IMR-90 (cell line): ENCODE data around the gene RPL31. TPM values are rescaled to one million over a fixed set of nuclear protein-coding genes. Genes with fewer than 3 reads are reported as not detected.

Experiments used
- ATAC-seq: fragments of 200-7000 bp; cut with Tn5 transposase; 2 replicates; pipeline ENCODE4 v1.9.1; 2020; ENCODE audit warnings: low read depth, mild to moderate bottlenecking, moderate library complexity
- BruUV-seq: library from RNA; stranded (reverse); fragments of 400-500 nt; replicated peaks from 2 replicates; lab custom pipeline; 2021; lab: Mats Ljungman, UMichigan
- CTCF ChIA-PET: fragments of 300-600 bp; formaldehyde crosslinking; extraction: SDS; loops from one replicate; lab custom pipeline; 2021; ENCODE audit warnings: antibody characterized with exemption; lab: Yijun Ruan, JAX
- POLR2A ChIA-PET: fragments of 300-600 bp; sonication (Branson Sonifier 250); formaldehyde crosslinking; loops from one replicate; lab custom pipeline; 2022; ENCODE audit warnings: antibody characterized with exemption; ENCODE audit not compliant: unreplicated experiment; lab: Charles Lee
- DNase-seq: peaks from one replicate; pipeline ENCODE4 v3.0.0; 2013
- H2AFZ ChIP-seq: replicated peaks from 2 replicates; pipeline ENCODE3; 2013; ENCODE audit warnings: low read length, mild to moderate bottlenecking; ENCODE audit not compliant: poor library complexity
- H2AK5ac ChIP-seq: 2 replicates; pipeline ENCODE4 v1.6.1; 2013; ENCODE audit warnings: low read depth, low read length, inconsistent platforms
- H2AK9ac ChIP-seq: replicated peaks from 2 replicates; pipeline ENCODE3; 2013; ENCODE audit warnings: mild to moderate bottlenecking, low read depth, low read length, moderate library complexity; ENCODE audit not compliant: poor library complexity
- H2BK120ac ChIP-seq: 2 replicates; pipeline ENCODE4 v1.6.1; 2013; ENCODE audit warnings: low read depth, low read length, inconsistent platforms
- H2BK15ac ChIP-seq: 3 replicates; pipeline ENCODE4 v1.6.1; 2013; ENCODE audit warnings: low read depth, low read length, inconsistent platforms
- H2BK20ac ChIP-seq: 2 replicates; pipeline ENCODE4 v1.6.1; 2013; ENCODE audit warnings: low read depth, mild to moderate bottlenecking, inconsistent platforms, low read length, moderate library complexity
- H2BK5ac ChIP-seq: 2 replicates; pipeline ENCODE4 v1.6.1; 2013; ENCODE audit warnings: mild to moderate bottlenecking, low read depth, low read length, inconsistent platforms; ENCODE audit not compliant: poor library complexity, severe bottlenecking
- H3K14ac ChIP-seq: replicated peaks from 2 replicates; pipeline ENCODE4 v1.6.1; 2013; ENCODE audit warnings: low read depth, low read length, inconsistent platforms
- H3K18ac ChIP-seq: 2 replicates; pipeline ENCODE4 v1.6.1; 2013; ENCODE audit warnings: low read depth, low read length, control low read depth
- H3K23ac ChIP-seq: 2 replicates; pipeline ENCODE4 v1.6.1; 2013; ENCODE audit warnings: low read depth, low read length, inconsistent platforms
- H3K27ac ChIP-seq: 2 replicates; pipeline ENCODE4 v1.5.1; 2013; ENCODE audit warnings: mild to moderate bottlenecking, control low read depth, low read length; ENCODE audit not compliant: insufficient read depth
- H3K27me3 ChIP-seq: 2 replicates; pipeline ENCODE4 v1.6.1; 2013; ENCODE audit warnings: low read length; ENCODE audit not compliant: control insufficient read depth, insufficient read depth
- H3K36me3 ChIP-seq: 2 replicates; pipeline ENCODE4 v1.6.1; 2013; ENCODE audit warnings: low read length, mixed read lengths; ENCODE audit not compliant: control insufficient read depth, insufficient read depth
- H3K4ac ChIP-seq: 2 replicates; pipeline ENCODE4 v1.6.1; 2013; ENCODE audit warnings: low read depth, low read length, inconsistent platforms
- H3K4me1 ChIP-seq: 2 replicates; pipeline ENCODE4 v1.6.1; 2013; ENCODE audit warnings: low read length, mixed read lengths; ENCODE audit not compliant: control insufficient read depth, insufficient read depth
- H3K4me2 ChIP-seq: 2 replicates; pipeline ENCODE4 v1.6.1; 2013; ENCODE audit warnings: low read depth, mild to moderate bottlenecking, control low read depth, low read length, moderate library complexity
- H3K4me3 ChIP-seq: 2 replicates; pipeline ENCODE4 v1.5.1; 2013; ENCODE audit warnings: low read depth, mild to moderate bottlenecking, control low read depth, low read length, moderate library complexity; ENCODE audit not compliant: insufficient read depth
- H3K56ac ChIP-seq: 2 replicates; pipeline ENCODE4 v1.6.1; 2013; ENCODE audit warnings: low read length, inconsistent platforms; ENCODE audit not compliant: insufficient read depth; ENCODE audit errors: extremely low read depth
- H3K79me1 ChIP-seq, 2 experiments: 2 replicates each; pipeline ENCODE4 v1.6.1; 2013; ENCODE audit warnings: low read length in 2 of 2, inconsistent platforms in 1 of 2, low read depth in 1 of 2
- H3K9ac ChIP-seq: 2 replicates; pipeline ENCODE4 v1.6.1; 2013; ENCODE audit warnings: low read depth, low read length, control low read depth
- H3K9me1 ChIP-seq: 2 replicates; pipeline ENCODE4 v1.6.1; 2013; ENCODE audit warnings: low read length, inconsistent platforms; ENCODE audit not compliant: insufficient read depth
- H3K9me3 ChIP-seq: 2 replicates; pipeline ENCODE4 v1.6.1; 2013; ENCODE audit warnings: low read length; ENCODE audit not compliant: control insufficient read depth, insufficient read depth
- H4K20me1 ChIP-seq: 2 replicates; pipeline ENCODE4 v1.6.1; 2013; ENCODE audit warnings: low read length, inconsistent platforms; ENCODE audit not compliant: insufficient read depth
- H4K5ac ChIP-seq: 2 replicates; pipeline ENCODE4 v1.6.1; 2013; ENCODE audit warnings: mild to moderate bottlenecking, low read depth, low read length, control low read depth
- H4K8ac ChIP-seq, 2 experiments: 2 replicates each; pipeline ENCODE4 v1.6.1; 2013; ENCODE audit warnings: low read depth in 2 of 2, low read length in 2 of 2, control low read depth in 1 of 2, inconsistent platforms in 1 of 2
- H4K91ac ChIP-seq: 2 replicates; pipeline ENCODE4 v1.6.1; 2013; ENCODE audit warnings: low read depth, low read length, inconsistent platforms; ENCODE audit not compliant: insufficient read depth
- BHLHE40 ChIP-seq: fragments of 150-350 bp; IDR thresholded peaks from 2 replicates; pipeline ENCODE4 v1.6.1; 2016; ENCODE audit warnings: mild to moderate bottlenecking, low read depth, low read length
- CEBPB ChIP-seq: IDR thresholded peaks from 2 replicates; pipeline ENCODE4 v1.6.1; 2012; ENCODE audit warnings: low read depth, low read length, improper control_type of control experiment
- CHD1 ChIP-seq: IDR thresholded peaks from 2 replicates; pipeline ENCODE4 v1.6.1; 2012; ENCODE audit warnings: low read depth, low read length, improper control_type of control experiment
- MAFK ChIP-seq: IDR thresholded peaks from 2 replicates; pipeline ENCODE4 v1.6.1; 2012; ENCODE audit warnings: low read depth, low read length, improper control_type of control experiment
- POLR2A ChIP-seq: IDR thresholded peaks from 2 replicates; pipeline ENCODE4 v1.6.1; 2012; ENCODE audit warnings: mild to moderate bottlenecking, low read depth, low read length
- RAD21 ChIP-seq: IDR thresholded peaks from 2 replicates; pipeline ENCODE4 v1.6.1; 2012; ENCODE audit warnings: low read length, improper control_type of control experiment
- RFX5 ChIP-seq: IDR thresholded peaks from 2 replicates; pipeline ENCODE4 v1.8.0; 2012; ENCODE audit warnings: low read depth, mild to moderate bottlenecking, low read length, moderate library complexity
- WGBS, 2 experiments: methylation state at CpG; one replicate each; pipeline versions ENCODE4 v1.1.5 to v1.1.7; 2013; ENCODE audit warnings: missing lambda C conversion rate in 2 of 2; ENCODE audit not compliant: insufficient read length in 1 of 2; ENCODE audit errors: extremely low coverage in 2 of 2; 5-methylcytosine and 5-hydroxymethylcytosine counted together
- dilution Hi-C: fragments of 300-500 bp; cut with HindIII; formaldehyde crosslinking; loops from one replicate; pipeline ENCODE4 v1.14.3; 2018; ENCODE audit warnings: low sequenced_read_pairs; ENCODE audit not compliant: unreplicated experiment
- in situ Hi-C: fragments of 300-500 bp; cut with MboI; formaldehyde crosslinking; loops from 3 replicates; pipeline ENCODE4 v1.14.3; 2019; ENCODE audit warnings: low sequenced_read_pairs, inconsistent platforms, mixed read lengths
- intact Hi-C: fragments of 100-400 bp; cut with micrococcal nuclease; formaldehyde crosslinking; loops from 2 replicates; pipeline ENCODE4 v1.10.0; 2022
- polyA plus RNA-seq, 3 experiments: library from polyadenylated mRNA; depleted of rRNA; stranded (reverse); fragments of >200 nt; gene quantifications; 2 replicates each; pipeline ENCODE4 v1.2.3, GENCODE V29; 2012; ENCODE audit warnings: low replicate concordance in 1 of 3
- total RNA-seq: library from RNA; depleted of rRNA; stranded (reverse); fragments of >200 nt; gene quantifications from 2 replicates; pipeline ENCODE4 v1.2.3, GENCODE V29; 2012
- TF ChIP-seq, protein P1 (sequence below): conservative IDR thresholded peaks from 2 replicates; pipeline ENCODE4 v1.5.1; 2012; ENCODE audit warnings: mild to moderate bottlenecking, low read depth, low read length, improper control_type of control experiment

The RPL31 gene
- total and polyA plus RNA-seq, 2 of the 4 experiments (the other 2 are of a cell fraction), result 358 to 2,908 TPM

DNA sequence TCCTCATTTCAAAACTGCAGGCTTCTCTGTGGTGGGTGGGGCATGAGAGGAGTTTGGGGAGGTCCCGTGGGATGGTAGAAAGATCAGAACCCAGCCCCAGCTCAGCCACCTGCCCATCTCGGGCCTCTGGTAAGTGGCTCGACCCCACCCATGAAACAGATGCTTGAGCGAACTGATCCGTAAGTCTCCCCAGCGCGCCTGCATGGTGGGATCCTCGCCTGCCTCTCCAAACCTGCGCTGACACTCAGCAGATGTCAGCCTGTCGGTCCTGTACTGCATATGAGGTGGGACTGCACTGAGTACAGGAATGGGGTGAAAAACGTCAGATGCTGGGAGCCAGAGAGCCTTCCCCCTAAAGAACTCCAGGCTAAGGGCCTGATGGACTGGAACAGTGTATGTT is 15.9 kb upstream of the RPL31 start:
- ATAC-seq (no peak), DNase-seq (no peak)
- no peaks in the 10 kb centered on the region for H3K27me3 ChIP-seq
- 90% methylated on average over 2 of the region's 11 CpGs; no CpG with 5 or more reads in 1 of the 2 experiments for WGBS, 2 experiments
- in situ Hi-C loops, result no loop called here
- H3K56ac ChIP-seq, result no peak overlapping the region
- H3K4me3 ChIP-seq, result no peak overlapping the region
- no peak overlapping the region for H3K14ac ChIP-seq
- no peak overlapping the region for H4K91ac ChIP-seq
- no peak overlapping the region for H3K4me2 ChIP-seq
- H3K9me3 ChIP-seq, result no peaks in the 10 kb centered on the region
- peaks cover 12% of the 10 kb centered on the region for H3K36me3 ChIP-seq
- no peaks in the 10 kb centered on the region for H3K79me1 ChIP-seq
- H2AFZ ChIP-seq, result no peak overlapping the region
- H2AK9ac ChIP-seq, result no peak overlapping the region
- no peak overlapping the region for H2BK5ac ChIP-seq
- 0 out of 2 replicates have a peak, but pooled peaks cover 2% of the 10 kb centered on the region for H3K9me1 ChIP-seq
- no peak overlapping the region for H2BK15ac ChIP-seq
- intact Hi-C loops, result loop anchor here (10.0 kb wide), 1 partner anchor 561 kb away; no protein-coding TSS in a partner anchor
- no peak overlapping the region for H3K23ac ChIP-seq
- H3K4ac ChIP-seq, result no peak overlapping the region
- H3K4me1 ChIP-seq, result 0 out of 2 replicates have a peak, but pooled peaks cover 2% of the 10 kb centered on the region
- dilution Hi-C loops, result no loop called here
- ChIA-PET CTCF (interaction anchor here (2.5 kb wide), 1 partner anchor 255 kb away, joined by 13 read pairs; no protein-coding TSS in a partner anchor), POLR2A (no interaction called here)
- H2AK5ac ChIP-seq, result no peak overlapping the region
- BruUV-seq, result no TSS peak
- TF ChIP-seq CEBPB (no peak), RFX5 (no peak), POLR2A (no peak), BHLHE40 (no peak), RAD21 (no peak), CHD1 (no peak), MAFK (no peak)
- TF ChIP-seq, protein P1, sequence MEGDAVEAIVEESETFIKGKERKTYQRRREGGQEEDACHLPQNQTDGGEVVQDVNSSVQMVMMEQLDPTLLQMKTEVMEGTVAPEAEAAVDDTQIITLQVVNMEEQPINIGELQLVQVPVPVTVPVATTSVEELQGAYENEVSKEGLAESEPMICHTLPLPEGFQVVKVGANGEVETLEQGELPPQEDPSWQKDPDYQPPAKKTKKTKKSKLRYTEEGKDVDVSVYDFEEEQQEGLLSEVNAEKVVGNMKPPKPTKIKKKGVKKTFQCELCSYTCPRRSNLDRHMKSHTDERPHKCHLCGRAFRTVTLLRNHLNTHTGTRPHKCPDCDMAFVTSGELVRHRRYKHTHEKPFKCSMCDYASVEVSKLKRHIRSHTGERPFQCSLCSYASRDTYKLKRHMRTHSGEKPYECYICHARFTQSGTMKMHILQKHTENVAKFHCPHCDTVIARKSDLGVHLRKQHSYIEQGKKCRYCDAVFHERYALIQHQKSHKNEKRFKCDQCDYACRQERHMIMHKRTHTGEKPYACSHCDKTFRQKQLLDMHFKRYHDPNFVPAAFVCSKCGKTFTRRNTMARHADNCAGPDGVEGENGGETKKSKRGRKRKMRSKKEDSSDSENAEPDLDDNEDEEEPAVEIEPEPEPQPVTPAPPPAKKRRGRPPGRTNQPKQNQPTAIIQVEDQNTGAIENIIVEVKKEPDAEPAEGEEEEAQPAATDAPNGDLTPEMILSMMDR, result no peak
- no peaks in the 10 kb centered on the region; the same call in 1 of the 2 replicates for H4K20me1 ChIP-seq
- no peak overlapping the region for H2BK20ac ChIP-seq
- H3K9ac ChIP-seq, result no peak overlapping the region
- no peak overlapping the region for H2BK120ac ChIP-seq
- H4K8ac ChIP-seq, result no peak overlapping the region
- H3K18ac ChIP-seq, result no peak overlapping the region
- H4K5ac ChIP-seq, result no peak overlapping the region
- no peak overlapping the region for H3K27ac ChIP-seq
